DND-41 (cell line): ENCODE data around the gene RUNX2.

Experiments
- EZH2 ChIP-seq: IDR thresholded peaks from 3 replicates; pipeline ENCODE4 v1.6.1; 2012; ENCODE audit warnings: borderline replicate concordance, low read depth, mild to moderate bottlenecking, moderate library complexity, low read length, inconsistent platforms; ENCODE audit not compliant: severe bottlenecking
- TF ChIP-seq, protein P1 (sequence below): IDR thresholded peaks from 2 replicates; pipeline ENCODE4 v1.5.1; 2012; ENCODE audit warnings: borderline replicate concordance, low read length, moderate library complexity, mild to moderate bottlenecking; ENCODE audit not compliant: poor library complexity, severe bottlenecking; ENCODE audit errors: extremely low read depth

- TF ChIP-seq, protein P1, sequence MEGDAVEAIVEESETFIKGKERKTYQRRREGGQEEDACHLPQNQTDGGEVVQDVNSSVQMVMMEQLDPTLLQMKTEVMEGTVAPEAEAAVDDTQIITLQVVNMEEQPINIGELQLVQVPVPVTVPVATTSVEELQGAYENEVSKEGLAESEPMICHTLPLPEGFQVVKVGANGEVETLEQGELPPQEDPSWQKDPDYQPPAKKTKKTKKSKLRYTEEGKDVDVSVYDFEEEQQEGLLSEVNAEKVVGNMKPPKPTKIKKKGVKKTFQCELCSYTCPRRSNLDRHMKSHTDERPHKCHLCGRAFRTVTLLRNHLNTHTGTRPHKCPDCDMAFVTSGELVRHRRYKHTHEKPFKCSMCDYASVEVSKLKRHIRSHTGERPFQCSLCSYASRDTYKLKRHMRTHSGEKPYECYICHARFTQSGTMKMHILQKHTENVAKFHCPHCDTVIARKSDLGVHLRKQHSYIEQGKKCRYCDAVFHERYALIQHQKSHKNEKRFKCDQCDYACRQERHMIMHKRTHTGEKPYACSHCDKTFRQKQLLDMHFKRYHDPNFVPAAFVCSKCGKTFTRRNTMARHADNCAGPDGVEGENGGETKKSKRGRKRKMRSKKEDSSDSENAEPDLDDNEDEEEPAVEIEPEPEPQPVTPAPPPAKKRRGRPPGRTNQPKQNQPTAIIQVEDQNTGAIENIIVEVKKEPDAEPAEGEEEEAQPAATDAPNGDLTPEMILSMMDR: no peak
- TF ChIP-seq EZH2: no peak
Measured at GRCh38 chr6:45426251-45426650, 98.1 kb downstream of the RUNX2 start.
